ENCODE data around the gene VSIG8. TPM values are rescaled to one million over a fixed set of nuclear protein-coding genes. Genes with fewer than 3 reads are reported as not detected.
A peak's percentile ranks its signal among the peaks of the same experiment; 100 is the strongest.

Gene VSIG8
- total and polyA plus RNA-seq, 12 donors, result 0.44 TPM; not detected in 11

DNA sequence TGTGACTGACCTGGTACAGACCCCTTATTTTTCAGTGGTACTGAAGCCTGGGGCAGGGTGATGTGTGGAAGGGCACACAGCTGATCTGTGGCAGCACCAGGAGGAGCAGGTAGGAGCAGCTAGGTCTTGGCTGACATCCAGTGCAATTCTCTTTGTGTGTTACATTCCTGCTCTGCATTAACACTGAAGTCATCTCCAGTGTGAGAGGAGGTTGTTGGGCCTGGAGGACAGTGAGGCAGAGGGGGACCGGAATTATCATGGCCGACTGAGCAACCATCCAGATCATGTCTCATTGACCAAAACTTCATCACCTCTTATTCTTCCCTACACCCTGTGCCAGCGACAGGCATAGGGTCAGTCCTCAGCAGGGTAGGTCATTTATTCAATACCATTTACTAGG, 34.3 kb downstream of the VSIG8 start:
- Histone ChIP-seq H3K4me1 (peaks cover 0 to 73% (median 0%) of the 10 kb centered on the region in 9 donors), H3K9me3 (no peaks in the 10 kb centered on the region), H3K27me3 (peaks cover 0 to 18% (median 1%) of the 10 kb centered on the region in 7 donors), H3K36me3 (peaks cover 0 to 21% (median 0%) of the 10 kb centered on the region in 9 donors), H3K27ac (peak overlapping the region in 1 of 10 donors; percentile 85), H3K4me3 (peak overlapping the region in 1 of 10 donors; percentile 55)
- ATAC-seq, result no peak
- 80 to 91% methylated on average over 3 of the region's 3 CpGs for WGBS, 2 donors
- TF ChIP-seq, protein P1, sequence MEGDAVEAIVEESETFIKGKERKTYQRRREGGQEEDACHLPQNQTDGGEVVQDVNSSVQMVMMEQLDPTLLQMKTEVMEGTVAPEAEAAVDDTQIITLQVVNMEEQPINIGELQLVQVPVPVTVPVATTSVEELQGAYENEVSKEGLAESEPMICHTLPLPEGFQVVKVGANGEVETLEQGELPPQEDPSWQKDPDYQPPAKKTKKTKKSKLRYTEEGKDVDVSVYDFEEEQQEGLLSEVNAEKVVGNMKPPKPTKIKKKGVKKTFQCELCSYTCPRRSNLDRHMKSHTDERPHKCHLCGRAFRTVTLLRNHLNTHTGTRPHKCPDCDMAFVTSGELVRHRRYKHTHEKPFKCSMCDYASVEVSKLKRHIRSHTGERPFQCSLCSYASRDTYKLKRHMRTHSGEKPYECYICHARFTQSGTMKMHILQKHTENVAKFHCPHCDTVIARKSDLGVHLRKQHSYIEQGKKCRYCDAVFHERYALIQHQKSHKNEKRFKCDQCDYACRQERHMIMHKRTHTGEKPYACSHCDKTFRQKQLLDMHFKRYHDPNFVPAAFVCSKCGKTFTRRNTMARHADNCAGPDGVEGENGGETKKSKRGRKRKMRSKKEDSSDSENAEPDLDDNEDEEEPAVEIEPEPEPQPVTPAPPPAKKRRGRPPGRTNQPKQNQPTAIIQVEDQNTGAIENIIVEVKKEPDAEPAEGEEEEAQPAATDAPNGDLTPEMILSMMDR (IDR thresholded peaks at IDR 0.05), result no peak
- no peak for DNase-seq
- intact Hi-C loops (cut with DNase I), result no loop called here

DNA sequence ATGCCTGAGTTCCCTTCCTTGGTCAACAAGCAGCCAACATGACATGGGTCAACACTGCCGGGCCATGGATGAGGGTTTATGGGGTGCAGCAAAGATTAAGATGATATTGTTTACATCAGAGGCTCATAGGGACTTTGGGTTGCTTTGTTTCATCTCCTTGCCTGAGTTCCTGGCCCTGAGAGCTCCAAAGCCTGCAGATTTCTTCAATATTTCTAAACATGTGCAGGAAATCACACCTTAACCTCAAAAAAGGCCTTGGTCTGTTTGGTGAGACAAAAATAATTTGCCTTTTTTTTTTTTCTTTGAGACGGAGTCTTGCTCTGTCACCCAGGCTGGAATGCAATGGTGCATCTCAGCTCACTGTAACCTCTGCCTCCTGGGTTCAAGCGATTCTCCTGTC, 34.9 kb downstream of the VSIG8 start:
- TF ChIP-seq, protein P1 (IDR thresholded peaks at IDR 0.05), result no peak
- H3K36me3 ChIP-seq, result peaks cover 0 to 17% (median 0%) of the 10 kb centered on the region in 9 donors
- H3K4me1 ChIP-seq, result peaks cover 0 to 73% (median 0%) of the 10 kb centered on the region in 9 donors
- intact Hi-C loops (cut with DNase I), result no loop called here
- WGBS, 2 donors, result 94 to 96% methylated on average over 3 of the region's 3 CpGs
- H3K27ac ChIP-seq, result peak overlapping the region in 1 of 10 donors; percentile 85
- peaks cover 0 to 22% (median 5%) of the 10 kb centered on the region in 7 donors for H3K27me3 ChIP-seq
- H3K9me3 ChIP-seq, result no peaks in the 10 kb centered on the region
- no peak for DNase-seq
- ATAC-seq, result no peak
- peak overlapping the region in 1 of 10 donors; percentile 55 for H3K4me3 ChIP-seq

DNA sequence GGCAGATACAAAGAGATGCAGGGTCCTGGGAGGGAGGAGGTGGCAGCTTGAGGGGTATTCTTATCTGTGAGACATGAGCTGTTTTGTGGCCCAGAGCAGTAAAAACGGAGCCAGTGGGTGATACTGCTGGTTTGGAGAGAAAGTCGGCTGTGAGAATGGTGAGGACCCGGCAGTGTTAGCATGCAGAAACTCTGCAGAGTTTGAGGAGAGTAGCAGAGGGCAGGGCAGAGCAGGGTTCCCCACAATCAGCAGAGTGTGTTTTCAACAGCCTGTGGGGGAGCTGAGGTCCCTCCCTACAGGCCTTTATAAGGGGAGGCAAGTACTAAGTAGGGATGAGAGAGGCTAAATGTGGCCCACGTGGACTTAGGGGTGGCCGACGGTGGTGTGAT, 35.4 kb downstream of the VSIG8 start:
- H3K36me3 ChIP-seq, result peaks cover 0 to 17% (median 0%) of the 10 kb centered on the region in 9 donors
- peaks cover 0 to 73% (median 0%) of the 10 kb centered on the region in 9 donors for H3K4me1 ChIP-seq
- intact Hi-C loops (cut with DNase I), result no loop called here
- DNase-seq (no peak), ATAC-seq (no peak)
- TF ChIP-seq, protein P1 (IDR thresholded peaks at IDR 0.05), result no peak
- H3K27me3 ChIP-seq, result peaks cover 0 to 22% (median 5%) of the 10 kb centered on the region in 7 donors
- H3K4me3 ChIP-seq, result peak overlapping the region in 1 of 10 donors; percentile 55
- H3K27ac ChIP-seq, result peak overlapping the region in 2 of 10 donors; percentile 25 to 85
- 82 to 85% methylated on average over 6 of the region's 6 CpGs for WGBS, 2 donors
- H3K9me3 ChIP-seq, result no peaks in the 10 kb centered on the region

DNA sequence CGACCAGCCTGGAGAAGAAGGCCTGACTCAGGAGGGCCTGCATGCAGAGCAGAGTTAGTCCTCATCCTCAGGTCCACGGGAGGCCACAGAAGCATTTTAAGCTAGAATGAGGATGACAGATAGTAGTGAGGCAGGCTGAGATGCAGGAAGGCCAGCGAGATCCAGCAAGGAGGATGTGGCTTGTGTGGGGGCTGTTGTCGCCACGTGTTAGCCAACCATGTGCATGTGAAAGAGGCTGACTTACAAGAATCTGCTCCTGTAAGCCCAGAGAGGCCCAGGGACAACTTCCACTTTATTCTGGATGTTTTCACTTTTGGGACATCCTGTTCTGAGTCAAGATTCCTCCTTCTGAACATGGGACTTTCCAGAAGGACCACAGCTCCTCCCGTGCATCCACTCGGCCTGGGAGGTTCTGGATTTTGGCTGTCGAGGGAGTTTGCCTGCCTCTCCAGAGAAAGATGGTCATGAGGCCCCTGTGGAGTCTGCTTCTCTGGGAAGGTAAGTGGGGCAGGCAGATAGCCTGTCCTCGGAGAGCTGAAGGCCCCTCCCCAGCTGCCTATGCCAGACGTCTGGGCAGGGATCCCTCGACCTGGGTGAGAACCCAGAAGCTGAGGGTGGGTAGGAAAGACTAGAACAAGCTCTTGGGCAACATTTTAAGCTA, 35.9 kb downstream of the VSIG8 start, which contains the start of gene SLAMF8:
TSS of gene SLAMF8 (plus strand) at position 433 of the 661 bp plus-strand sequence. CDS start at position 459, 26 bp downstream.
- Histone ChIP-seq H3K4me3 (peak within 1 kb of the TSS in 1 of 10 donors; percentile 55), H3K27me3 (peaks cover 0 to 24% (median 6%) of the 10 kb centered on the region in 7 donors), H3K27ac (peak within 1 kb of the TSS in 2 of 10 donors; percentile 25 to 85), H3K9me3 (no peaks in the 10 kb centered on the region), H3K4me1 (peaks cover 0 to 73% (median 0%) of the 10 kb centered on the region in 9 donors), H3K36me3 (peaks cover 0 to 12% (median 0%) of the 10 kb centered on the region in 9 donors)
- DNase-seq (peak in 1 of 2 donors; percentile 16), ATAC-seq (peak in 7 of 8 donors; percentile 31 to 69 (median 43))
- 57 to 71% methylated on average over 11 of the region's 11 CpGs for WGBS, 2 donors
- TF ChIP-seq, protein P1 (IDR thresholded peaks at IDR 0.05), result no peak
- intact Hi-C loops (cut with DNase I), result no loop called here
